GM12873 (cell line): ENCODE measurements around the gene EZH2.

ENCODE experiments used
- CTCF ChIP-seq: IDR thresholded peaks from 2 replicates; pipeline ENCODE4 v1.5.1; 2012; ENCODE audit warnings: low read depth, mild to moderate bottlenecking, moderate library complexity, low read length, control low read depth; ENCODE audit not compliant: insufficient read depth; ENCODE audit errors: missing control alignments

EZH2 gene

GRCh38 chr7:148761499-148762278, 122.4 kb downstream of the EZH2 start:
- TF ChIP-seq CTCF, result no peak
